Endothelial cell of umbilical vein (primary cell): ENCODE data around the gene GFAP. TPM values are rescaled to one million over a fixed set of nuclear protein-coding genes. Genes with fewer than 3 reads are reported as not detected.

Source experiments
- BruUV-seq: library from RNA; stranded (reverse); fragments of 400-500 nt; replicated peaks from 2 replicates; lab custom pipeline; 2021; lab: Mats Ljungman, UMichigan
- CTCF ChIA-PET: fragments of 300-600, 350-600 bp; sonication (Branson Sonifier 250); formaldehyde crosslinking; loops from one replicate; lab custom pipeline; 2021; ENCODE audit warnings: antibody characterized with exemption, inconsistent platforms; lab: Charles Lee
- POLR2A ChIA-PET: fragments of 300-600, 350-600 bp; sonication (Branson Sonifier 250); formaldehyde crosslinking; loops from one replicate; lab custom pipeline; 2021; ENCODE audit warnings: antibody characterized with exemption, inconsistent platforms; lab: Charles Lee
- DNase-seq: peaks from one replicate; pipeline ENCODE4 v3.0.0-alpha.2; 2011; ENCODE audit warnings: low read depth, low spot score
- FAIRE-seq: peaks from 2 replicates; lab custom pipeline; 2011; peaks lifted over from hg19 to GRCh38; lab: Jason Lieb, UNC
- H2AFZ ChIP-seq: 2 replicates; pipeline ENCODE4 v1.6.0; 2012; ENCODE audit warnings: low read depth, low read length, control low read depth, inconsistent platforms
- H3K27ac ChIP-seq: 2 replicates; pipeline ENCODE4 v1.5.1; 2011; ENCODE audit warnings: low read depth, mild to moderate bottlenecking, control low read depth, low read length, moderate library complexity; ENCODE audit not compliant: insufficient read depth
- H3K27me3 ChIP-seq, 2 experiments: 2 replicates each; pipeline versions ENCODE4 v1.6.0 to v1.6.1; 2011; ENCODE audit warnings: low read length in 2 of 2, mixed read lengths in 1 of 2; ENCODE audit not compliant: control insufficient read depth in 2 of 2, insufficient read depth in 2 of 2
- H3K36me3 ChIP-seq, 2 experiments: 2 replicates in 1 of 2; 3 replicates in 1 of 2; pipeline ENCODE4 v1.5.1; 2011; ENCODE audit warnings: low read length in 2 of 2, mild to moderate bottlenecking in 1 of 2, moderate library complexity in 1 of 2; ENCODE audit not compliant: control insufficient read depth in 2 of 2, insufficient read depth in 2 of 2; ENCODE audit errors: extremely low read depth in 1 of 2
- H3K4me1 ChIP-seq: 3 replicates; pipeline ENCODE4 v1.5.1; 2011; ENCODE audit warnings: mild to moderate bottlenecking, low read length; ENCODE audit not compliant: control insufficient read depth, insufficient read depth; ENCODE audit errors: extremely low read depth
- H3K4me2 ChIP-seq: 2 replicates; pipeline ENCODE4 v1.6.1; 2011; ENCODE audit warnings: low read length, control low read depth, mixed read lengths; ENCODE audit not compliant: insufficient read depth
- H3K4me3 ChIP-seq, 3 experiments: fragments of 200-600 bp in 1 of 3; sonication (generic), shearing (Covaris generic) in 1 of 3; replicated peaks in 1 of 3; 2 replicates each; pipeline ENCODE4 v1.5.1; 2011 to 2016; ENCODE audit warnings: control low read depth in 3 of 3, low read length in 3 of 3, mild to moderate bottlenecking in 2 of 3, inconsistent platforms in 1 of 3, low read depth in 1 of 3, moderate library complexity in 1 of 3; ENCODE audit not compliant: insufficient read depth in 1 of 3
- H3K79me2 ChIP-seq: 2 replicates; pipeline ENCODE4 v1.6.0; 2012; ENCODE audit warnings: low read length, inconsistent platforms; ENCODE audit not compliant: control insufficient read depth, insufficient read depth
- H3K9ac ChIP-seq: replicated peaks from 2 replicates; pipeline ENCODE3; 2011; ENCODE audit warnings: low read length, control low read depth; ENCODE audit not compliant: insufficient read depth; ENCODE audit errors: extremely low read depth
- H3K9me1 ChIP-seq: replicated peaks from 3 replicates; pipeline ENCODE4 v1.6.0; 2011; ENCODE audit warnings: mild to moderate bottlenecking, low read length; ENCODE audit not compliant: control insufficient read depth, insufficient read depth; ENCODE audit errors: extremely low read depth
- H3K9me3 ChIP-seq: replicated peaks from 2 replicates; pipeline ENCODE4 v1.5.1; 2012; ENCODE audit warnings: low read length, inconsistent platforms; ENCODE audit not compliant: control insufficient read depth, insufficient read depth
- H4K20me1 ChIP-seq: replicated peaks from 2 replicates; pipeline ENCODE3; 2011; ENCODE audit warnings: mild to moderate bottlenecking, low read length; ENCODE audit not compliant: control insufficient read depth, insufficient read depth; ENCODE audit errors: extremely low read depth
- CTCF ChIP-seq, 2 donors: IDR thresholded peaks; 1 replicate in 1 of 2; 2 replicates in 1 of 2; pipeline ENCODE4 v1.5.1; 2011; ENCODE audit warnings: low read length in 2 of 2, mild to moderate bottlenecking in 2 of 2, moderate library complexity in 2 of 2, control low read depth in 1 of 2, inconsistent platforms in 1 of 2, low read depth in 1 of 2; ENCODE audit not compliant: insufficient read depth in 1 of 2; ENCODE audit errors: extremely low read depth in 1 of 2
- EZH2 ChIP-seq: IDR thresholded peaks from 2 replicates; pipeline ENCODE4 v1.6.1; 2012; ENCODE audit warnings: borderline replicate concordance, low read depth, mild to moderate bottlenecking, moderate library complexity, low read length, inconsistent platforms; ENCODE audit not compliant: severe bottlenecking
- FOS ChIP-seq: IDR thresholded peaks from 2 replicates; pipeline ENCODE4 v1.6.1; 2011; ENCODE audit warnings: mild to moderate bottlenecking, low read length, moderate library complexity, borderline replicate concordance; ENCODE audit not compliant: insufficient read depth
- GATA2 ChIP-seq: IDR thresholded peaks from 2 replicates; pipeline ENCODE4 v1.7.0; 2011; ENCODE audit warnings: low read depth, mild to moderate bottlenecking, moderate library complexity, mixed read lengths, low read length; ENCODE audit not compliant: insufficient read length, insufficient read depth
- JUN ChIP-seq: IDR thresholded peaks from 2 replicates; pipeline ENCODE4 v1.6.1; 2011; ENCODE audit warnings: borderline replicate concordance, low read depth; ENCODE audit not compliant: insufficient read length, insufficient read depth
- MAX ChIP-seq: IDR thresholded peaks from 2 replicates; pipeline ENCODE4 v1.6.1; 2011; ENCODE audit not compliant: insufficient read depth, insufficient read length
- MYC ChIP-seq: IDR thresholded peaks from one replicate; pipeline ENCODE4 v1.6.1; 2011; ENCODE audit warnings: mild to moderate bottlenecking, low read depth, low read length
- POLR2A ChIP-seq: IDR thresholded peaks from 2 replicates; pipeline ENCODE4 v1.6.1; 2012; ENCODE audit warnings: low read depth, mild to moderate bottlenecking, control low read depth, low read length
- POLR2AphosphoS5 ChIP-seq: IDR thresholded peaks from 2 replicates; pipeline ENCODE4 v1.6.1; 2012; ENCODE audit warnings: low read depth, mild to moderate bottlenecking, control low read depth, low read length, moderate library complexity; ENCODE audit not compliant: insufficient read depth
- dilution Hi-C: fragments of 300-500 bp; cut with MboI; formaldehyde crosslinking; loops from one replicate; pipeline ENCODE4 v1.15.0; 2019; ENCODE audit warnings: low sequenced_read_pairs; ENCODE audit not compliant: extremely low pct_ligation_motif_present
- intact Hi-C: fragments of 100-400 bp; cut with micrococcal nuclease; formaldehyde crosslinking; loops from one replicate; pipeline ENCODE4 v1.10.0; 2022
- polyA plus RNA-seq, 4 experiments: library from polyadenylated mRNA; depleted of rRNA in 3 of 4; stranded (reverse) in 3 of 4; unstranded in 1 of 4; fragments of >200 nt; gene quantifications; 2 replicates each; pipeline versions ENCODE4 v1.2.1 to v1.2.3, GENCODE V29; 2011 to 2012; ENCODE audit warnings: missing spikeins in 1 of 4
- total RNA-seq: library from RNA; stranded (reverse); gene quantifications from 2 replicates; pipeline ENCODE4 v1.2.3, GENCODE V29; 2021

GFAP gene
- total and polyA plus RNA-seq, 2 donors (not counting 3 experiments of a cell fraction or from before 2014, with no cell fraction given): 0.07 to 0.42 TPM

DNA sequence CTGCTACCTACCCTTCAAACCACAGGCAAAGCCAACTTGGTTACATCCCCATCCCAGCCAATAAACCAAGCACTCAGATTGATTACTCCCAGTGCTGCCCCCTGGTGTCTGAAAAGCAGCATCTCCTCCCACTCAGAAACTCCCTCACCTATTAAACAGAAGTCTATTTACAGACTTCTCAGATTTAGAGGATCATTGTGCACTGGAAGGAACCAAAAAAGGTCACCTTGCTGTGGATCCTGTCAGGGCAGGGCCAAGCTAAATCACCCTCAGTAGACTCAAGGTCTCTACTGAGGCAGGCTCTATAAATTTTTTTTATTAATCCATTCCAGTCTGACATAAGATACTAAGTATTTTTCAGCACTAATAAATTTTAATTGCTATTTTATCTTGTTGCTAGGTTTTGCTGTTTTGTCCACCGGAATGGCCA lies 50.1 kb downstream of the GFAP start:
- Histone ChIP-seq H3K27ac (no peak overlapping the region), H3K4me1 (peaks cover 14% of the 10 kb centered on the region), H3K4me3 (no peak overlapping the region), H3K9me1 (no peaks in the 10 kb centered on the region), H2AFZ (no peak overlapping the region), H3K9me3 (no peaks in the 10 kb centered on the region), H3K4me2 (no peak overlapping the region), H3K36me3 (peaks cover 12 to 28% of the 10 kb centered on the region in 2 experiments), H3K9ac (no peak overlapping the region), H3K27me3 (no peaks in the 10 kb centered on the region), H3K79me2 (no peaks in the 10 kb centered on the region), H4K20me1 (no peaks in the 10 kb centered on the region)
- POLR2A ChIA-PET: no interaction called here
- FAIRE-seq (peak; percentile 83), DNase-seq (peak; percentile 80)
- CTCF ChIA-PET: interaction anchor here (0.6 to 16.1 kb wide), 7 partner anchors 8 to 234 kb away, joined by 3 to 368 read pairs (median 8); no protein-coding TSS in a partner anchor
- intact Hi-C loops: loop anchor here (1.0 kb wide), 2 partner anchors 86 to 90 kb away; no protein-coding TSS in a partner anchor
- BruUV-seq: no TSS peak
- dilution Hi-C loops: loop anchor here (25.0 kb wide), 1 partner anchor 103 kb away; the partner anchor contains the start of gene ADAM11
- no peak for TF ChIP-seq FOS
- peak; percentile 82 to 84 for TF ChIP-seq CTCF (IDR thresholded peaks at IDR 0.05; ENCODE audit: extremely low read depth in 1 of 2, insufficient read depth in 1 of 2, low read depth in 1 of 2, low read length in 2 of 2)

- H3K4me1 ChIP-seq: peaks cover 14% of the 10 kb centered on the region
- no peaks in the 10 kb centered on the region for H3K9me3 ChIP-seq
- ChIA-PET POLR2A (no interaction called here), CTCF (interaction anchor here (0.6 to 16.1 kb wide), 7 partner anchors 8 to 234 kb away, joined by 3 to 368 read pairs (median 8); no protein-coding TSS in a partner anchor)
- no peak overlapping the region for H3K9ac ChIP-seq
- no peaks in the 10 kb centered on the region for H4K20me1 ChIP-seq
- H3K9me1 ChIP-seq: no peaks in the 10 kb centered on the region
- TF ChIP-seq GATA2 (no peak), FOS (no peak), POLR2A (no peak), EZH2 (no peak), MAX (no peak), POLR2AphosphoS5 (no peak), CTCF (IDR thresholded peaks at IDR 0.05; ENCODE audit: extremely low read depth in 1 of 2, insufficient read depth in 1 of 2, low read depth in 1 of 2, low read length in 2 of 2) (no peak), MYC (no peak), JUN (no peak)
- intact Hi-C loops: loop anchor here (1.0 kb wide), 2 partner anchors 86 to 90 kb away; no protein-coding TSS in a partner anchor
- no peak overlapping the region for H3K4me3 ChIP-seq
- BruUV-seq: no TSS peak
- no peak overlapping the region for H3K4me2 ChIP-seq
- DNase-seq: no peak
- no peaks in the 10 kb centered on the region for H3K79me2 ChIP-seq
- dilution Hi-C loops: loop anchor here (25.0 kb wide), 1 partner anchor 103 kb away; the partner anchor contains the start of gene ADAM11
- no peak overlapping the region for H2AFZ ChIP-seq
- no peaks in the 10 kb centered on the region for H3K27me3 ChIP-seq
- no peak for FAIRE-seq
- H3K36me3 ChIP-seq: peaks cover 16 to 32% of the 10 kb centered on the region in 2 experiments
- no peak overlapping the region for H3K27ac ChIP-seq
These were observed 50.5 kb downstream of the GFAP start for GRCh38 chr17:44864831-44865230.
